Measurements from ENCODE around the gene IGLL1. TPM values are rescaled to one million over a fixed set of nuclear protein-coding genes. Genes with fewer than 3 reads are reported as not detected.
"Not testable (repeated sequence)": the region's sequence is repeated elsewhere in the genome, so short reads cannot be mapped to it uniquely, and the experiment has no call there.

Gene IGLL1
- not detected for total RNA-seq

- no peaks in the 10 kb centered on the region for H3K9me3 ChIP-seq
- TF ChIP-seq, protein P1, sequence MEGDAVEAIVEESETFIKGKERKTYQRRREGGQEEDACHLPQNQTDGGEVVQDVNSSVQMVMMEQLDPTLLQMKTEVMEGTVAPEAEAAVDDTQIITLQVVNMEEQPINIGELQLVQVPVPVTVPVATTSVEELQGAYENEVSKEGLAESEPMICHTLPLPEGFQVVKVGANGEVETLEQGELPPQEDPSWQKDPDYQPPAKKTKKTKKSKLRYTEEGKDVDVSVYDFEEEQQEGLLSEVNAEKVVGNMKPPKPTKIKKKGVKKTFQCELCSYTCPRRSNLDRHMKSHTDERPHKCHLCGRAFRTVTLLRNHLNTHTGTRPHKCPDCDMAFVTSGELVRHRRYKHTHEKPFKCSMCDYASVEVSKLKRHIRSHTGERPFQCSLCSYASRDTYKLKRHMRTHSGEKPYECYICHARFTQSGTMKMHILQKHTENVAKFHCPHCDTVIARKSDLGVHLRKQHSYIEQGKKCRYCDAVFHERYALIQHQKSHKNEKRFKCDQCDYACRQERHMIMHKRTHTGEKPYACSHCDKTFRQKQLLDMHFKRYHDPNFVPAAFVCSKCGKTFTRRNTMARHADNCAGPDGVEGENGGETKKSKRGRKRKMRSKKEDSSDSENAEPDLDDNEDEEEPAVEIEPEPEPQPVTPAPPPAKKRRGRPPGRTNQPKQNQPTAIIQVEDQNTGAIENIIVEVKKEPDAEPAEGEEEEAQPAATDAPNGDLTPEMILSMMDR (IDR thresholded peaks at IDR 0.05), result no peak
- TF ChIP-seq POLR2A (IDR thresholded peaks at IDR 0.05), result no peak
- DNase-seq, result no peak
- no peak within 1 kb of the TSS for H3K4me3 ChIP-seq (replicated peaks in 1 of 3)
- intact Hi-C loops (cut with DNase I), result loop anchor here (5.0 kb wide), 1 partner anchor 33 kb away; no protein-coding TSS in a partner anchor
- no peaks in the 10 kb centered on the region for H3K4me1 ChIP-seq
- H3K36me3 ChIP-seq, result no peaks in the 10 kb centered on the region
- no peak within 1 kb of the TSS for H3K27ac ChIP-seq
- no peaks in the 10 kb centered on the region for H3K27me3 ChIP-seq
- WGBS, 2 donors, result 80 to 84% methylated on average over 9 of the region's 12 CpGs
These were observed at the start of gene IGLL1 for GRCh38 chr22:23579870-23580575. Gene IGLL1 (minus strand): TSS chr22:23580290. CDS start chr22:23580190, 100 bp downstream.

DNA sequence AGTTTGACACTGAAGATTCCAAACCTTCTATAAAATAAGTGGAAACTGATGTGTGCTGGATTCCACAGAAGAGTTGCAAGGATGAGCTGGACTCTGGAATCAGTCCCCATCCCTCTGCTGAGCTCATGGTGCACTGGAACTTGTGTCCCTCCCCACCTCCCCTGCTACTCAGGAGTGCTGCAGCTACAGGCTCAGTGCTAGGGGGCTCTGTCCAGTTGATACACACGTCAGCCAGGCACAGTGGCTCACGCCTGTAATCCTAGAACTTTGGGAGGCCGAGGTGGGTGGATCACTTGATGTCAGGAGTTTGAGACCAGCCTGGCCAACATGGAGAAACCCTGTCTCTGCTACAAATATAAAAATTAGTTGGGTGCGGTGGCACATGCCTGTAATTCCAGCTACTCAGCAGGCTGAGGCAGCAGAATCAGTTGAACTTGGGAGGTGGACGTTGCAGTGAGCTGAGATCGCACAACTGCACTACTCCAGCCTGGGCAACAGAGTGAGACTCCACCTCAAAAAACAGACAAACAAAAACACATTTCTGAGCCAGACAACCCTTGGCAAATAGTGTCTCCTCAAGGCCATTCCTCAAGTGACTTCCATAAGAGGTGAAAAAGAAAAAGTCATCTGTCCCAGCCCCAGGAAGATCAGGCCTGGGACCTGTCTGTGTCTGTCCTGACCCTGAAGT is 48.1 kb upstream of the IGLL1 start:
- H3K36me3 ChIP-seq, result not testable (repeated sequence)

DNA sequence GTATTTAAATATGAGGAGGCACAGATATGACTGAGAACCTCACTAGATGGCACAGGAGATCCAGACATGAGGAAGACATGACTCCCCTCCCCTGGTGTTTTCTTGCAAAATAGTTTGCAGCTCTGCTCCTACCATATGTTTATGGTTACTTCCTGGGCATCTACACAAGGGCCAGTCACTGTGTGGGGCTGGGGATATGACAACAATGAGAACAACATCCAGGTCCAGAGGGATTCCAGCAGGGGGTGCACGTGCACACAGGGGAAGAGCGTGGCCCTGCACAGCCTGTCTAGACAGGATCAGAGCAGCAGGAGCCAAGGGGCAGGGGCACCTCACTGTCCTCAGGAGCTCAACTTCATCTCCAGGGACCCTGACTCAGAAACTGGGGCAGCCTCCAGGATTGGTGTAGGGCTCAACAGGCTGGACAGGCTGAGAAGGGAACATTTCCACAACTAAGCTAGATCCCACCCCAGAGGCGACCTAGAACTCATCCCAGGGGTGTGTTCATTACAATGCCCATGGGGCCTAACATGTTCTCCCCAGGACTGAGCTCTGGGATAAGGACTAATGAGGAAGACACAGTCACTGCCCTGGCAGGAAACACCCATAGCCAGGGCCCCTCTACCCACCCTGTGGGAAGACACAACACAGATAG is 47.4 kb upstream of the IGLL1 start:
- DNase-seq, result peak; percentile 15 to 23
- intact Hi-C loops (cut with DNase I); H3K36me3 ChIP-seq; H3K4me3 ChIP-seq (replicated peaks in 1 of 3); H3K27me3 ChIP-seq; H3K4me1 ChIP-seq; H3K9me3 ChIP-seq; H3K27ac ChIP-seq: not testable (repeated sequence)
- 56 to 68% methylated on average over 3 of the region's 3 CpGs for WGBS, 2 donors
- TF ChIP-seq, protein P1 (IDR thresholded peaks at IDR 0.05), result peak in 2 of 6 experiments; percentile 8 to 15

More for the DNA sequence above, 48.1 kb upstream of the IGLL1 start:
- 77 to 86% methylated on average over 6 of the region's 6 CpGs for WGBS, 2 donors
- H3K4me1 ChIP-seq; DNase-seq; H3K4me3 ChIP-seq (replicated peaks in 1 of 3); H3K27ac ChIP-seq; H3K27me3 ChIP-seq; H3K9me3 ChIP-seq; intact Hi-C loops (cut with DNase I): not testable (repeated sequence)

DNA sequence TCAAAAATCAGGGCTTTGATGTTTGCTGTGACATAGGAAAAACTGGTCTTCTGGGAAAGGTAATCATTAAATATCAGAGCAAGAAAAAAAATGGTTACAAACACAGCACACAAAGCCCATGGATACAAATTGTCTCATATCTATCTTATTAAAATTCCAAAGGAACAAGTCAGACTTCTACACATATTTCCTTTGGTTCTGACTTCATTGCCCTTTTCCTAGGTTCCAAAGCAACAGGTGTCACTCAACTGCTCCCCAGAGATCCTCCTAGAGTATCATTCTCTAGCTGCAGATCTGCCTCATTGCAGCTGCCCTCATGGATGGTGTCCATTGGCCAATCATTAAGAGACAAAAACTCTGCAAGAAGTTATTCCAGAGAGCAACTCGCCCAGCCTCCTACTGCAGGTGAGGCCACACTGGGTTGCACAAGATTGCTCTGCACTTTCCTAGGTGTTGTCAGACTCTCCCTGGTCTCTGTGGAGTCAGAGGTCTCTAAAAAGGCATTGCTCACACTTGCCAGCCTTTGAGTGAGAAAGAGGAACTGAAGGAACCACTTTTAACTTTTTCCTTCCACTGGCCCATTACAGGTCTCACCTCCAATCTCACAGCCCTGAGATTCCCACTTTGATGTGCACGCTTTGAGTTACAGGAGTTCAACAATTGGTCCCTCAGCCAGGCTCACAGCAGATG is 46.3 kb upstream of the IGLL1 start:
- Histone ChIP-seq H3K4me1 (no peaks in the 10 kb centered on the region), H3K36me3 (no peaks in the 10 kb centered on the region), H3K27me3 (no peaks in the 10 kb centered on the region), H3K9me3 (no peaks in the 10 kb centered on the region), H3K27ac (no peak overlapping the region), H3K4me3 (replicated peaks in 1 of 3) (no peak overlapping the region)
- WGBS, 2 donors, result 81 to 95% methylated on average over 1 to 2 of the region's 2 CpGs
- DNase-seq, result no peak
- intact Hi-C loops (cut with DNase I), result no loop called here
- TF ChIP-seq, protein P1 (IDR thresholded peaks at IDR 0.05), result no peak
- TF ChIP-seq POLR2A (IDR thresholded peaks at IDR 0.05), result no peak

- H3K9me3 ChIP-seq, result no peaks in the 10 kb centered on the region
- no peak overlapping the region for H3K4me3 ChIP-seq (replicated peaks in 1 of 3)
- no peaks in the 10 kb centered on the region for H3K4me1 ChIP-seq
- DNase-seq, result no peak
- no peaks in the 10 kb centered on the region for H3K27me3 ChIP-seq
- TF ChIP-seq POLR2A (IDR thresholded peaks at IDR 0.05), result no peak
- TF ChIP-seq, protein P1 (IDR thresholded peaks at IDR 0.05), result no peak
- WGBS, 2 donors, result 55 to 87% methylated on average over 2 of the region's 2 CpGs
- no peaks in the 10 kb centered on the region for H3K36me3 ChIP-seq
- intact Hi-C loops (cut with DNase I), result no loop called here
- H3K27ac ChIP-seq, result no peak overlapping the region
These were observed 42.5 kb upstream of the IGLL1 start for GRCh38 chr22:23622634-23623033.

DNA sequence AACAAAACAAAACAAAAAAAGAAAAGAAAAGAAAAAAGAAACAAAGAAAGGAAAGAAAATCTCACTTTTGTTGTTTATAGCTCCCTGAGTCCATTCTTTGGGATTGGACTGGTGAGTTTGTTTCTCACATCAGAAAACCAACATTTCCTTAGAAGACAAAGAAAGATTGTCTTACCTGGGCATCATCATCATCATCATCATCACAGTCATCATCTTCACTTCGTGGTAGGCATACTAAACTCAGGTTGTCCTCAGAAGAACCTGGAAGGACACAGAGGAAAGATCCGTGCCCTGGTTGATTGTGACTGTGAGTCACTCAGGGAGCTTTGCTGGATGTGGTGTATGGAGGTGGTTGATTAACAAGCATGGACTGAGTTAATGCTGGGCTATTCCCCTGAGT is 41.8 kb upstream of the IGLL1 start:
- DNase-seq; H3K36me3 ChIP-seq; H3K27me3 ChIP-seq; H3K4me3 ChIP-seq (replicated peaks in 1 of 3); intact Hi-C loops (cut with DNase I); H3K9me3 ChIP-seq; H3K4me1 ChIP-seq; H3K27ac ChIP-seq: not testable (repeated sequence)
- WGBS, 2 donors, result 81 to 94% methylated on average over 2 of the region's 2 CpGs

Data from thyroid gland (tissue), 4 donors.